RCC 7860 (cell line): ENCODE data around the gene FOXS1.

Experiments used
- DNase-seq: peaks from one replicate; pipeline ENCODE4 v3.0.0-alpha.2; 2015; ENCODE audit warnings: low spot score
- FAIRE-seq: peaks from 2 replicates; lab custom pipeline; 2012; peaks lifted over from hg19 to GRCh38; lab: Jason Lieb, UNC

FOXS1 gene

GRCh38 chr20:31845300-31845863 lies at the start of gene FOXS1:
Gene FOXS1 (minus strand): TSS chr20:31845604. CDS start chr20:31845542, 62 bp downstream.
- no peak for DNase-seq
- FAIRE-seq: no peak

- no peak for DNase-seq
- FAIRE-seq: no peak
Measured at GRCh38 chr20:31890646-31891045, 45.2 kb upstream of the FOXS1 start.

- FAIRE-seq (no peak), DNase-seq (no peak)
Measured at GRCh38 chr20:31883829-31884228, 38.4 kb upstream of the FOXS1 start.

GRCh38 chr20:31881945-31882344 lies 36.5 kb upstream of the FOXS1 start:
- DNase-seq (no peak), FAIRE-seq (no peak)

- FAIRE-seq: no peak
- peak; percentile 87 for DNase-seq
Measured at GRCh38 chr20:31879143-31879987, 34.0 kb upstream of the FOXS1 start.

- DNase-seq: no peak
Measured at GRCh38 chr20:31877684-31878083, 32.3 kb upstream of the FOXS1 start.

GRCh38 chr20:31875671-31876070 lies 30.3 kb upstream of the FOXS1 start:
- DNase-seq: no peak
- FAIRE-seq: no peak

More at GRCh38 chr20:31877684-31878083, 32.3 kb upstream of the FOXS1 start:
- no peak for FAIRE-seq

GRCh38 chr20:31872406-31872805 lies 27.0 kb upstream of the FOXS1 start:
- no peak for DNase-seq
- FAIRE-seq: no peak

GRCh38 chr20:31871618-31871954 lies 26.2 kb upstream of the FOXS1 start:
- FAIRE-seq: no peak

GRCh38 chr20:31870726-31871617 lies 25.6 kb upstream of the FOXS1 start:
- FAIRE-seq (no peak), DNase-seq (no peak)

More at GRCh38 chr20:31871618-31871954, 26.2 kb upstream of the FOXS1 start:
- no peak for DNase-seq

- no peak for DNase-seq
- FAIRE-seq: no peak
Measured at GRCh38 chr20:31869942-31870725, 24.7 kb upstream of the FOXS1 start, which contains the start of the genes DUSP15 and TTLL9. Gene DUSP15 (minus strand): TSS chr20:31870527. CDS start chr20:31870337, 190 bp downstream. Gene TTLL9 (plus strand): TSS chr20:31870634. CDS start chr20:31871127, 493 bp downstream.

GRCh38 chr20:31869673-31869941 lies 24.2 kb upstream of the FOXS1 start:
- FAIRE-seq (no peak), DNase-seq (no peak)

GRCh38 chr20:31868853-31869672 lies 23.7 kb upstream of the FOXS1 start:
- DNase-seq (no peak), FAIRE-seq (no peak)

GRCh38 chr20:31866221-31866620 lies 20.8 kb upstream of the FOXS1 start:
- FAIRE-seq (no peak), DNase-seq (no peak)

GRCh38 chr20:31864521-31865400 lies 19.4 kb upstream of the FOXS1 start:
- FAIRE-seq (no peak), DNase-seq (no peak)

- FAIRE-seq (no peak), DNase-seq (no peak)
Measured at GRCh38 chr20:31863296-31864085, 18.1 kb upstream of the FOXS1 start.

GRCh38 chr20:31862506-31862905 lies 17.1 kb upstream of the FOXS1 start:
- no peak for DNase-seq
- no peak for FAIRE-seq

- FAIRE-seq: no peak
Measured at GRCh38 chr20:31862157-31862470, 16.7 kb upstream of the FOXS1 start.

More at GRCh38 chr20:31862157-31862470, 16.7 kb upstream of the FOXS1 start:
- no peak for DNase-seq
